ENCODE measurements around the gene NRCAM. TPM values are rescaled to one million over a fixed set of nuclear protein-coding genes. Genes with fewer than 3 reads are reported as not detected.

Gene NRCAM
- total and polyA plus RNA-seq, 10 of the 15 experiments (the other 5 are each of a cell fraction or from before 2014, with no cell fraction given), result 0.30 to 2.0 (median 1.0) TPM

DNA sequence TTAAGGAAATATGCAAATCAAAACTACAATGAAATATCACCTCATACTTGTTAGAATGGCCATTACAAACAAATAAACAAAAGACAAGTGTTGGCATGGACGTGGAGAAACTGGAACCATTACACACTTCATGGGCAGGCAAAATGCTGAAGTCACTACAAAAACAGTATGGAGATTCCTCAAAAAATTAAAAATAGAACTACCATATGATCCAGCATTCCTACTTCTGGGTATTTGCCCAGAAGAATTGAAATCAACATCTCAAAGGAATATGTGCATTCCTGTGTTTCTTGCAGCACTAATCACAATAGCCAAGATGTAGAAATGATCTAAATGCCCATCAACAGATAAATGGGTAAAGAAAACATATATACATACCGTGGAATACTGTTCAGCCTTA lies 83.6 kb downstream of the NRCAM start:
- ChIA-PET RAD21 (ENCODE audit: unreplicated experiment) (no interaction called here), POLR2A (no interaction called here), SMC1A (ENCODE audit: uncharacterized antibody, unreplicated experiment) (no interaction called here), CTCF (interaction anchor here (0.6 to 2.6 kb wide), 2 partner anchors 10 to 106 kb away, joined by 3 to 7 read pairs; no protein-coding TSS in a partner anchor)
- H3K4me3 ChIP-seq, result no peak overlapping the region
- H3K27me3 ChIP-seq (replicated peaks in 1 of 2; ENCODE audit: control insufficient read depth in 2 of 2, insufficient read depth in 2 of 2, low read length in 1 of 2), result peaks cover 0 to 2% of the 10 kb centered on the region in 2 experiments; a peak in 1 of 4 replicates
- ATAC-seq (no peak), DNase-seq (ENCODE audit: low read depth, low spot score) (no peak), FAIRE-seq (no peak)
- no peak overlapping the region for H2AFZ ChIP-seq (ENCODE audit: control insufficient read depth, low read depth, low read length)
- intact Hi-C loops (cut with micrococcal nuclease; ENCODE audit: unreplicated experiment) (no loop called here), in situ Hi-C loops (cut with MboI) (no loop called here)
- H3K4me1 ChIP-seq (ENCODE audit: control insufficient read depth, insufficient read depth, low read length), result peaks cover 5% of the 10 kb centered on the region
- H3K4me2 ChIP-seq (ENCODE audit: control insufficient read depth, insufficient read depth), result no peak overlapping the region
- no peaks in the 10 kb centered on the region for H3K36me3 ChIP-seq (ENCODE audit: control insufficient read depth in 2 of 2, insufficient read depth in 2 of 2, low read length in 1 of 2)
- no TSS peak for BruUV-seq (replicated peaks)
- 2% methylated on average over 2 of the region's 2 CpGs for WGBS (ENCODE audit: insufficient coverage, insufficient replicate concordance, low lambda C conversion rate, missing lambda C conversion rate)
- no peaks in the 10 kb centered on the region for H3K79me2 ChIP-seq (ENCODE audit: control insufficient read depth, insufficient read depth, low read length)
- H3K27ac ChIP-seq (ENCODE audit: control insufficient read depth, insufficient read depth), result no peak overlapping the region
- H4K20me1 ChIP-seq (ENCODE audit: control insufficient read depth, insufficient read depth), result no peaks in the 10 kb centered on the region
- no peak overlapping the region for H3K9ac ChIP-seq (ENCODE audit: control insufficient read depth, insufficient read depth, low read length)
- no peaks in the 10 kb centered on the region; the same call in 2 of the 3 replicates for H3K9me3 ChIP-seq (replicated peaks; ENCODE audit: control insufficient read depth, insufficient read depth, low read length)
- TF ChIP-seq, protein P1, sequence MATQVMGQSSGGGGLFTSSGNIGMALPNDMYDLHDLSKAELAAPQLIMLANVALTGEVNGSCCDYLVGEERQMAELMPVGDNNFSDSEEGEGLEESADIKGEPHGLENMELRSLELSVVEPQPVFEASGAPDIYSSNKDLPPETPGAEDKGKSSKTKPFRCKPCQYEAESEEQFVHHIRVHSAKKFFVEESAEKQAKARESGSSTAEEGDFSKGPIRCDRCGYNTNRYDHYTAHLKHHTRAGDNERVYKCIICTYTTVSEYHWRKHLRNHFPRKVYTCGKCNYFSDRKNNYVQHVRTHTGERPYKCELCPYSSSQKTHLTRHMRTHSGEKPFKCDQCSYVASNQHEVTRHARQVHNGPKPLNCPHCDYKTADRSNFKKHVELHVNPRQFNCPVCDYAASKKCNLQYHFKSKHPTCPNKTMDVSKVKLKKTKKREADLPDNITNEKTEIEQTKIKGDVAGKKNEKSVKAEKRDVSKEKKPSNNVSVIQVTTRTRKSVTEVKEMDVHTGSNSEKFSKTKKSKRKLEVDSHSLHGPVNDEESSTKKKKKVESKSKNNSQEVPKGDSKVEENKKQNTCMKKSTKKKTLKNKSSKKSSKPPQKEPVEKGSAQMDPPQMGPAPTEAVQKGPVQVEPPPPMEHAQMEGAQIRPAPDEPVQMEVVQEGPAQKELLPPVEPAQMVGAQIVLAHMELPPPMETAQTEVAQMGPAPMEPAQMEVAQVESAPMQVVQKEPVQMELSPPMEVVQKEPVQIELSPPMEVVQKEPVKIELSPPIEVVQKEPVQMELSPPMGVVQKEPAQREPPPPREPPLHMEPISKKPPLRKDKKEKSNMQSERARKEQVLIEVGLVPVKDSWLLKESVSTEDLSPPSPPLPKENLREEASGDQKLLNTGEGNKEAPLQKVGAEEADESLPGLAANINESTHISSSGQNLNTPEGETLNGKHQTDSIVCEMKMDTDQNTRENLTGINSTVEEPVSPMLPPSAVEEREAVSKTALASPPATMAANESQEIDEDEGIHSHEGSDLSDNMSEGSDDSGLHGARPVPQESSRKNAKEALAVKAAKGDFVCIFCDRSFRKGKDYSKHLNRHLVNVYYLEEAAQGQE (IDR thresholded peaks at IDR 0.05; ENCODE audit: low read depth, low read length), result no peak
- TF ChIP-seq CBX3 (IDR thresholded peaks at IDR 0.05; ENCODE audit: borderline replicate concordance, low read depth) (no peak), SUZ12 (IDR thresholded peaks at IDR 0.05; ENCODE audit: unreplicated experiment) (no peak), CHD1 (IDR thresholded peaks at IDR 0.05; ENCODE audit: low read depth, low read length) (no peak), CHD2 (IDR thresholded peaks at IDR 0.05; ENCODE audit: borderline replicate concordance, low read depth, low read length) (no peak), HCFC1 (IDR thresholded peaks at IDR 0.05; ENCODE audit: low read length) (no peak), HDAC6 (IDR thresholded peaks at IDR 0.05; ENCODE audit: unreplicated experiment) (no peak), POLR2AphosphoS5 (IDR thresholded peaks at IDR 0.05; ENCODE audit: low read length) (no peak)
- TF ChIP-seq, protein P2, sequence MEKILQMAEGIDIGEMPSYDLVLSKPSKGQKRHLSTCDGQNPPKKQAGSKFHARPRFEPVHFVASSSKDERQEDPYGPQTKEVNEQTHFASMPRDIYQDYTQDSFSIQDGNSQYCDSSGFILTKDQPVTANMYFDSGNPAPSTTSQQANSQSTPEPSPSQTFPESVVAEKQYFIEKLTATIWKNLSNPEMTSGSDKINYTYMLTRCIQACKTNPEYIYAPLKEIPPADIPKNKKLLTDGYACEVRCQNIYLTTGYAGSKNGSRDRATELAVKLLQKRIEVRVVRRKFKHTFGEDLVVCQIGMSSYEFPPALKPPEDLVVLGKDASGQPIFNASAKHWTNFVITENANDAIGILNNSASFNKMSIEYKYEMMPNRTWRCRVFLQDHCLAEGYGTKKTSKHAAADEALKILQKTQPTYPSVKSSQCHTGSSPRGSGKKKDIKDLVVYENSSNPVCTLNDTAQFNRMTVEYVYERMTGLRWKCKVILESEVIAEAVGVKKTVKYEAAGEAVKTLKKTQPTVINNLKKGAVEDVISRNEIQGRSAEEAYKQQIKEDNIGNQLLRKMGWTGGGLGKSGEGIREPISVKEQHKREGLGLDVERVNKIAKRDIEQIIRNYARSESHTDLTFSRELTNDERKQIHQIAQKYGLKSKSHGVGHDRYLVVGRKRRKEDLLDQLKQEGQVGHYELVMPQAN (conservative IDR thresholded peaks at IDR 0.05), result no peak
- TF ChIP-seq, protein P3, sequence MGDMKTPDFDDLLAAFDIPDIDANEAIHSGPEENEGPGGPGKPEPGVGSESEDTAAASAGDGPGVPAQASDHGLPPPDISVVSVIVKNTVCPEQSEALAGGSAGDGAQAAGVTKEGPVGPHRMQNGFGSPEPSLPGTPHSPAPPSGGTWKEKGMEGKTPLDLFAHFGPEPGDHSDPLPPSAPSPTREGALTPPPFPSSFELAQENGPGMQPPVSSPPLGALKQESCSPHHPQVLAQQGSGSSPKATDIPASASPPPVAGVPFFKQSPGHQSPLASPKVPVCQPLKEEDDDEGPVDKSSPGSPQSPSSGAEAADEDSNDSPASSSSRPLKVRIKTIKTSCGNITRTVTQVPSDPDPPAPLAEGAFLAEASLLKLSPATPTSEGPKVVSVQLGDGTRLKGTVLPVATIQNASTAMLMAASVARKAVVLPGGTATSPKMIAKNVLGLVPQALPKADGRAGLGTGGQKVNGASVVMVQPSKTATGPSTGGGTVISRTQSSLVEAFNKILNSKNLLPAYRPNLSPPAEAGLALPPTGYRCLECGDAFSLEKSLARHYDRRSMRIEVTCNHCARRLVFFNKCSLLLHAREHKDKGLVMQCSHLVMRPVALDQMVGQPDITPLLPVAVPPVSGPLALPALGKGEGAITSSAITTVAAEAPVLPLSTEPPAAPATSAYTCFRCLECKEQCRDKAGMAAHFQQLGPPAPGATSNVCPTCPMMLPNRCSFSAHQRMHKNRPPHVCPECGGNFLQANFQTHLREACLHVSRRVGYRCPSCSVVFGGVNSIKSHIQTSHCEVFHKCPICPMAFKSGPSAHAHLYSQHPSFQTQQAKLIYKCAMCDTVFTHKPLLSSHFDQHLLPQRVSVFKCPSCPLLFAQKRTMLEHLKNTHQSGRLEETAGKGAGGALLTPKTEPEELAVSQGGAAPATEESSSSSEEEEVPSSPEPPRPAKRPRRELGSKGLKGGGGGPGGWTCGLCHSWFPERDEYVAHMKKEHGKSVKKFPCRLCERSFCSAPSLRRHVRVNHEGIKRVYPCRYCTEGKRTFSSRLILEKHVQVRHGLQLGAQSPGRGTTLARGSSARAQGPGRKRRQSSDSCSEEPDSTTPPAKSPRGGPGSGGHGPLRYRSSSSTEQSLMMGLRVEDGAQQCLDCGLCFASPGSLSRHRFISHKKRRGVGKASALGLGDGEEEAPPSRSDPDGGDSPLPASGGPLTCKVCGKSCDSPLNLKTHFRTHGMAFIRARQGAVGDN (IDR thresholded peaks at IDR 0.05), result no peak
- TF ChIP-seq, protein P4, sequence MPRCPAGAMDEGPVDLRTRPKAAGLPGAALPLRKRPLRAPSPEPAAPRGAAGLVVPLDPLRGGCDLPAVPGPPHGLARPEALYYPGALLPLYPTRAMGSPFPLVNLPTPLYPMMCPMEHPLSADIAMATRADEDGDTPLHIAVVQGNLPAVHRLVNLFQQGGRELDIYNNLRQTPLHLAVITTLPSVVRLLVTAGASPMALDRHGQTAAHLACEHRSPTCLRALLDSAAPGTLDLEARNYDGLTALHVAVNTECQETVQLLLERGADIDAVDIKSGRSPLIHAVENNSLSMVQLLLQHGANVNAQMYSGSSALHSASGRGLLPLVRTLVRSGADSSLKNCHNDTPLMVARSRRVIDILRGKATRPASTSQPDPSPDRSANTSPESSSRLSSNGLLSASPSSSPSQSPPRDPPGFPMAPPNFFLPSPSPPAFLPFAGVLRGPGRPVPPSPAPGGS (IDR thresholded peaks at IDR 0.05; ENCODE audit: borderline replicate concordance, insufficient read depth, low read depth, low read length, poor library complexity, severe bottlenecking), result no peak
- TF ChIP-seq, protein P5, sequence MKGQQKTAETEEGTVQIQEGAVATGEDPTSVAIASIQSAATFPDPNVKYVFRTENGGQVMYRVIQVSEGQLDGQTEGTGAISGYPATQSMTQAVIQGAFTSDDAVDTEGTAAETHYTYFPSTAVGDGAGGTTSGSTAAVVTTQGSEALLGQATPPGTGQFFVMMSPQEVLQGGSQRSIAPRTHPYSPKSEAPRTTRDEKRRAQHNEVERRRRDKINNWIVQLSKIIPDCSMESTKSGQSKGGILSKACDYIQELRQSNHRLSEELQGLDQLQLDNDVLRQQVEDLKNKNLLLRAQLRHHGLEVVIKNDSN (IDR thresholded peaks at IDR 0.05; ENCODE audit: borderline replicate concordance, extremely low read length, insufficient read depth, low read depth, low read length), result no peak
